Cardiac fibroblast (primary cell): ENCODE results near the gene ATXN7.

Experiments used
- DNase-seq, 2 donors: peaks; one replicate each; pipeline versions ENCODE4 v3.0.0 to v3.0.0-alpha.2; 2010; ENCODE audit warnings: low read depth in 2 of 2
- H3K4me3 ChIP-seq, 2 donors: replicated peaks in 1 of 2; 1 replicate in 1 of 2; 2 replicates in 1 of 2; pipeline ENCODE4 v1.5.1; 2011; ENCODE audit warnings: low read depth in 2 of 2, low read length in 2 of 2, mild to moderate bottlenecking in 2 of 2, moderate library complexity in 1 of 2
- CTCF ChIP-seq: IDR thresholded peaks from one replicate; pipeline ENCODE4 v1.5.1; 2011; ENCODE audit warnings: low read depth, mild to moderate bottlenecking, low read length, inconsistent platforms

ATXN7 gene

GRCh38 chr3:63967675-63968611 is 104.3 kb downstream of the ATXN7 start:
- no peak for TF ChIP-seq CTCF
- peak; percentile 53 to 81 for DNase-seq
- H3K4me3 ChIP-seq: peak overlapping the region; percentile 4 to 19

- no peak for TF ChIP-seq CTCF
- DNase-seq: peak in 1 of 2 donors; percentile 38
- H3K4me3 ChIP-seq: no peak overlapping the region
These were observed 105.1 kb downstream of the ATXN7 start for GRCh38 chr3:63968612-63969350.

GRCh38 chr3:63969876-63970275 is 106.2 kb downstream of the ATXN7 start:
- H3K4me3 ChIP-seq: no peak overlapping the region
- no peak for DNase-seq
- no peak for TF ChIP-seq CTCF

- H3K4me3 ChIP-seq: no peak overlapping the region
- no peak for TF ChIP-seq CTCF
- DNase-seq: peak in 1 of 2 donors; percentile 39
These were observed 107.2 kb downstream of the ATXN7 start for GRCh38 chr3:63970631-63971475.

- DNase-seq: peak; percentile 70 to 80
- TF ChIP-seq CTCF: no peak
- no peak overlapping the region for H3K4me3 ChIP-seq
These were observed 108.5 kb downstream of the ATXN7 start for GRCh38 chr3:63972196-63972595.

GRCh38 chr3:63972987-63973386 is 109.3 kb downstream of the ATXN7 start:
- no peak for TF ChIP-seq CTCF
- no peak overlapping the region for H3K4me3 ChIP-seq
- DNase-seq: no peak
